H1 (cell line): ENCODE measurements around the gene CSH1. TPM values are rescaled to one million over a fixed set of nuclear protein-coding genes. Genes with fewer than 3 reads are reported as not detected.
"Not testable (repeated sequence)": the region's sequence is repeated elsewhere in the genome, so short reads cannot be mapped to it uniquely, and the experiment has no call there.

Experiments
- CTCF ChIA-PET: fragments of 300-600 bp; sonication (Branson Sonifier 250); formaldehyde crosslinking; loops from one replicate; lab custom pipeline; 2021; ENCODE audit not compliant: partially characterized antibody; lab: Charles Lee
- POLR2A ChIA-PET: fragments of 300-600 bp; sonication (Branson Sonifier 250); formaldehyde crosslinking; loops from one replicate; lab custom pipeline; 2021; ENCODE audit warnings: inconsistent platforms; ENCODE audit not compliant: partially characterized antibody; lab: Charles Lee
- DNase-seq, 2 experiments: peaks; one replicate each; pipeline versions ENCODE4 v3.0.0 to v3.0.0-alpha.2; 2010 to 2022; ENCODE audit warnings: low spot score in 2 of 2, low read depth in 1 of 2, mixed read lengths in 1 of 2
- FAIRE-seq: peaks from 2 replicates; lab custom pipeline; 2011; peaks lifted over from hg19 to GRCh38; lab: Jason Lieb, UNC
- H2AFZ ChIP-seq: 2 replicates; pipeline ENCODE4 v1.8.1; 2012; ENCODE audit warnings: low read length, inconsistent platforms
- H2AK5ac ChIP-seq: 2 replicates; pipeline ENCODE4 v1.6.1; 2013; ENCODE audit warnings: low read depth, low read length
- H2BK120ac ChIP-seq: replicated peaks from 2 replicates; pipeline ENCODE3; 2013; ENCODE audit warnings: low read depth, low read length, inconsistent platforms
- H2BK12ac ChIP-seq: 2 replicates; pipeline ENCODE4 v1.6.1; 2013; ENCODE audit warnings: low read depth, low read length
- H2BK15ac ChIP-seq: 2 replicates; pipeline ENCODE4 v1.6.1; 2013; ENCODE audit warnings: low read length
- H2BK20ac ChIP-seq: 2 replicates; pipeline ENCODE4 v1.6.1; 2013; ENCODE audit warnings: low read length
- H2BK5ac ChIP-seq: 2 replicates; pipeline ENCODE4 v1.6.1; 2013; ENCODE audit warnings: low read depth, low read length
- H3K14ac ChIP-seq: 2 replicates; pipeline ENCODE4 v1.6.1; 2013; ENCODE audit warnings: inconsistent platforms; ENCODE audit not compliant: insufficient read length
- H3K18ac ChIP-seq: 2 replicates; pipeline ENCODE4 v1.6.1; 2013; ENCODE audit warnings: low read length; ENCODE audit errors: extremely low read depth
- H3K23ac ChIP-seq: 2 replicates; pipeline ENCODE4 v1.6.1; 2013; ENCODE audit warnings: inconsistent platforms; ENCODE audit not compliant: insufficient read length
- H3K23me2 ChIP-seq: 2 replicates; pipeline ENCODE4 v1.6.1; 2013; ENCODE audit warnings: low read depth, low read length
- H3K27ac ChIP-seq: 2 replicates; pipeline ENCODE4 v1.6.1; 2011; ENCODE audit warnings: low read depth, low read length, inconsistent platforms
- H3K27me3 ChIP-seq, 4 experiments: replicated peaks in 1 of 4; 1 replicate in 1 of 4; 2 replicates in 3 of 4; pipeline versions ENCODE4 v1.6.1 to v1.8.1; 2011 to 2013; ENCODE audit warnings: low read length in 3 of 4, mild to moderate bottlenecking in 3 of 4, inconsistent platforms in 2 of 4, mixed read lengths in 2 of 4, moderate library complexity in 1 of 4; ENCODE audit not compliant: control insufficient read depth in 3 of 4, insufficient read depth in 3 of 4; ENCODE audit errors: extremely low read depth in 1 of 4
- H3K36me3 ChIP-seq, 4 experiments: 2 replicates each; pipeline versions ENCODE4 v1.6.1 to v1.8.1; 2011 to 2013; ENCODE audit warnings: mild to moderate bottlenecking in 4 of 4, low read length in 3 of 4, moderate library complexity in 2 of 4, control low read depth in 1 of 4, inconsistent platforms in 1 of 4; ENCODE audit not compliant: insufficient read depth in 4 of 4, control insufficient read depth in 2 of 4
- H3K4ac ChIP-seq: replicated peaks from 2 replicates; pipeline ENCODE3; 2013; ENCODE audit warnings: low read length, low read depth, mixed read lengths, inconsistent platforms; ENCODE audit not compliant: insufficient read length
- H3K4me1 ChIP-seq, 4 experiments: replicated peaks in 1 of 4; 1 replicate in 1 of 4; 2 replicates in 3 of 4; pipeline versions ENCODE4 v1.6.1 to v1.8.1; 2011 to 2013; ENCODE audit warnings: low read length in 3 of 4, inconsistent platforms in 2 of 4, mixed read lengths in 1 of 4; ENCODE audit not compliant: insufficient read depth in 4 of 4, control insufficient read depth in 3 of 4
- H3K4me2 ChIP-seq, 2 experiments: 2 replicates each; pipeline versions ENCODE4 v1.6.1 to v1.8.1; 2011 to 2013; ENCODE audit warnings: low read depth in 2 of 2, low read length in 2 of 2, control low read depth in 1 of 2, inconsistent platforms in 1 of 2, mild to moderate bottlenecking in 1 of 2; ENCODE audit not compliant: insufficient read depth in 1 of 2
- H3K4me3 ChIP-seq, 4 experiments: fragments of 200-600, 300-600 bp in 1 of 4; sonication (generic), shearing (Covaris generic), sonication (Bioruptor Twin) in 1 of 4; 2 replicates each; pipeline versions ENCODE4 v1.5.1 to v1.8.1; 2011 to 2016; ENCODE audit warnings: low read length in 4 of 4, low read depth in 3 of 4, control low read depth in 2 of 4, inconsistent platforms in 2 of 4, mild to moderate bottlenecking in 2 of 4, mixed read lengths in 1 of 4, moderate library complexity in 1 of 4; ENCODE audit not compliant: insufficient read depth in 2 of 4; ENCODE audit errors: extremely low read depth in 1 of 4
- H3K56ac ChIP-seq: replicated peaks from 2 replicates; pipeline ENCODE3; 2013; ENCODE audit warnings: low read depth, mild to moderate bottlenecking, mixed read lengths, low read length, inconsistent platforms; ENCODE audit not compliant: insufficient read length
- H3K79me1 ChIP-seq: 2 replicates; pipeline ENCODE4 v1.6.1; 2013; ENCODE audit warnings: low read depth, low read length, control low read depth
- H3K79me2 ChIP-seq, 2 experiments: 2 replicates each; pipeline versions ENCODE4 v1.6.1 to v1.8.1; 2012 to 2013; ENCODE audit warnings: low read length in 2 of 2, mild to moderate bottlenecking in 2 of 2, inconsistent platforms in 1 of 2; ENCODE audit not compliant: insufficient read depth in 2 of 2, control insufficient read depth in 1 of 2
- H3K9ac ChIP-seq, 4 experiments: replicated peaks in 1 of 4; 1 replicate in 1 of 4; 2 replicates in 3 of 4; pipeline versions ENCODE4 v1.6.1 to v1.8.1; 2011 to 2013; ENCODE audit warnings: low read depth in 3 of 4, low read length in 3 of 4, control low read depth in 2 of 4, mild to moderate bottlenecking in 2 of 4, moderate library complexity in 2 of 4, inconsistent platforms in 1 of 4; ENCODE audit errors: extremely low read depth in 1 of 4
- H3K9me3 ChIP-seq, 2 experiments: 2 replicates each; pipeline versions ENCODE4 v1.6.1 to v1.8.1; 2012 to 2013; ENCODE audit warnings: mild to moderate bottlenecking in 2 of 2, moderate library complexity in 2 of 2, control low read depth in 1 of 2, inconsistent platforms in 1 of 2, low read depth in 1 of 2, low read length in 1 of 2, mixed read lengths in 1 of 2; ENCODE audit not compliant: insufficient read depth in 2 of 2
- H4K20me1 ChIP-seq, 2 experiments: replicated peaks in 1 of 2; 2 replicates each; pipeline versions ENCODE3 to v1.8.1; 2011 to 2013; ENCODE audit warnings: inconsistent platforms in 2 of 2, low read length in 2 of 2, mild to moderate bottlenecking in 1 of 2; ENCODE audit not compliant: insufficient read depth in 2 of 2, control insufficient read depth in 1 of 2
- H4K5ac ChIP-seq: 2 replicates; pipeline ENCODE4 v1.6.1; 2013; ENCODE audit warnings: low read length, low read depth, mixed read lengths, inconsistent platforms; ENCODE audit not compliant: insufficient read length
- H4K8ac ChIP-seq: 2 replicates; pipeline ENCODE4 v1.8.0; 2013; ENCODE audit warnings: mild to moderate bottlenecking, moderate library complexity, low read length, inconsistent platforms; ENCODE audit not compliant: insufficient read depth; ENCODE audit errors: extremely low read depth
- H4K91ac ChIP-seq: replicated peaks from 2 replicates; pipeline ENCODE3; 2013; ENCODE audit warnings: low read length, mixed read lengths, inconsistent platforms; ENCODE audit not compliant: insufficient read length
- WGBS, 2 experiments: shearing (Covaris generic) in 1 of 2; methylation state at CpG; one replicate each; pipeline versions ENCODE4 v1.1.6 to v1.1.7; 2013 to 2015; ENCODE audit warnings: low lambda C conversion rate in 2 of 2, mixed read lengths in 2 of 2, inconsistent platforms in 1 of 2, low coverage in 1 of 2, missing lambda C conversion rate in 1 of 2; ENCODE audit not compliant: insufficient replicate concordance in 2 of 2, insufficient coverage in 1 of 2, insufficient read length in 1 of 2; ENCODE audit errors: extremely low coverage in 1 of 2, missing lambda C conversion rate in 1 of 2; 5-methylcytosine and 5-hydroxymethylcytosine counted together
- polyA plus RNA-seq, 7 experiments: library from polyadenylated mRNA; depleted of rRNA in 3 of 7; stranded (reverse) in 5 of 7; unstranded in 2 of 7; fragments of >200 nt in 5 of 7; fragments of 200-250 nt in 2 of 7; gene quantifications; 1 replicate in 5 of 7; 2 replicates in 1 of 7; 4 replicates in 1 of 7; pipeline versions ENCODE4 v1.2.1 to v1.2.3, GENCODE V29; 2011 to 2013; ENCODE audit warnings: missing spikeins in 2 of 7, mixed read lengths in 2 of 7
- total RNA-seq: library from RNA; stranded (reverse); fragmentation: NEBNext Ultra II Directional; extraction: Animal tissue kit (Norgen Biotek cat#: 25700); gene quantifications from 2 replicates; pipeline ENCODE4 v1.2.1, GENCODE V29; 2021

Gene CSH1
- total and polyA plus RNA-seq, 2 of the 8 experiments (the other 6 are each of a cell fraction or from before 2014, with no cell fraction given): 0.12 TPM; not detected in 1

DNA sequence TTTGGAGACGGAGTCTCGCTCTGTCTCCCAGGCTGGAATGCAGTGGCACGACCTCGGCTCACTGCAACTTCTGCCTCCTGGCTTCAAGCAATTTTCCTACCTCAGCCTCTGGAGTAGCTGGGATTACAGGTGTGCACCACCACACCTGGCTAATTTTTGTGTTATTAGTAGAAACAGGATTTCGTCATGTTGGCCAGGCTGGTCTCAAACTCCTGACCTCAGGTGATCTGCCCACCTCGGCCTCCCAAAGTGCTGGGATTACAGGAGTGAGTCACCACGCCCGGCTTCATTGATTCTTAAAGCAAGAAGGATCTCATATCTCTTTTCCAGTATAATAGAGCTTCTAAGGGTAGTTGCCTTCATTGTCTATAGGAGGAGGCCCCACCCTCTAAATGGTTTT is 8.4 kb upstream of the CSH1 start:
- not testable (repeated sequence) for H4K5ac ChIP-seq, FAIRE-seq, H3K18ac ChIP-seq, H3K27me3 ChIP-seq, H2BK12ac ChIP-seq, H3K4ac ChIP-seq, H3K14ac ChIP-seq, H3K9me3 ChIP-seq, H4K20me1 ChIP-seq, H2BK20ac ChIP-seq, H2AK5ac ChIP-seq, H3K79me1 ChIP-seq, H2BK15ac ChIP-seq, H3K79me2 ChIP-seq, H4K91ac ChIP-seq, H3K23me2 ChIP-seq, H3K4me2 ChIP-seq, H3K27ac ChIP-seq, DNase-seq, H2AFZ ChIP-seq, H2BK120ac ChIP-seq, H3K4me3 ChIP-seq, H2BK5ac ChIP-seq, H3K23ac ChIP-seq, H3K9ac ChIP-seq, H3K4me1 ChIP-seq, H3K56ac ChIP-seq, H4K8ac ChIP-seq, H3K36me3 ChIP-seq
- CTCF ChIA-PET: interaction anchor here (0.7 to 9.9 kb wide), 20 partner anchors 10 to 226 kb away, joined by 3 to 87 read pairs (median 4); partner anchors contain the start of genes GH1, GH2 and ICAM2
- WGBS, 2 experiments: 88% methylated on average over 8 of the region's 8 CpGs; no CpG with 5 or more reads in 1 of the 2 experiments
- POLR2A ChIA-PET: interaction anchor here (1.3 kb wide), 1 partner anchor 25 kb away, joined by 4 read pairs; no protein-coding TSS in a partner anchor

DNA sequence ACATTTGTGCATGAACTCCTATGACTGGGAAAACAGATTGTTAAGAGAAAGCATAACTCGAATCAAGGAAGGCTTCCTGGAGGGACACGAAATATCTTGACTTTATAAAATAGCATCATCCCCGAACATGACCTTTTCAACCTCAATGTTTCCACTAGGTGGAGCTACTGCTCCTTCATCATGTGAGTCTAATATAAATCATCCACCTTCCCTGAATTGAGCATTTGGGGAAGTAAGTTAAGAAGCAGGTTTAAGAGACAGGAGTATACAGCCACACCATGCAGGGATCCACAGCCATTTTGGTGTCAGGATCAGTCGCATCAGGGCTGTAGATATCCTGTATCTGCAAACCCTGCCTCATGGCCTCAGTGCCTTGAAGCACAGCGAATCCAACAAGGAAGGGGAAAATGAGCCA is 7.4 kb upstream of the CSH1 start:
- not testable (repeated sequence) for FAIRE-seq, H3K4me3 ChIP-seq, H2AFZ ChIP-seq, H3K9me3 ChIP-seq, H3K18ac ChIP-seq, H3K4me2 ChIP-seq, H4K20me1 ChIP-seq, H3K79me2 ChIP-seq, H2BK20ac ChIP-seq, H2BK5ac ChIP-seq, H3K79me1 ChIP-seq, H2AK5ac ChIP-seq, H2BK15ac ChIP-seq, H3K23me2 ChIP-seq, H4K91ac ChIP-seq, H2BK120ac ChIP-seq, H3K14ac ChIP-seq, H3K23ac ChIP-seq, H4K5ac ChIP-seq, H2BK12ac ChIP-seq, H3K4me1 ChIP-seq, DNase-seq, H3K9ac ChIP-seq, H3K27me3 ChIP-seq, H3K27ac ChIP-seq, H3K36me3 ChIP-seq, H4K8ac ChIP-seq, H3K4ac ChIP-seq, H3K56ac ChIP-seq
- WGBS, 2 experiments: 77% methylated on average over 4 of the region's 5 CpGs; no CpG with 5 or more reads in 1 of the 2 experiments
- ChIA-PET POLR2A (interaction anchor here (0.8 to 2.5 kb wide), 3 partner anchors 26 to 243 kb away, joined by 3 to 7 read pairs (median 4); no protein-coding TSS in a partner anchor), CTCF (interaction anchor here (0.7 to 9.9 kb wide), 21 partner anchors 13 to 229 kb away, joined by 3 to 87 read pairs (median 4); partner anchors contain the start of genes GH1, GH2 and ICAM2)
